ENCODE measurements around the gene YIPF2. TPM values are rescaled to one million over a fixed set of nuclear protein-coding genes. Genes with fewer than 3 reads are reported as not detected.

Gene YIPF2
- polyA plus RNA-seq = 3.1 and 6.1 TPM in 2 replicates

DNA sequence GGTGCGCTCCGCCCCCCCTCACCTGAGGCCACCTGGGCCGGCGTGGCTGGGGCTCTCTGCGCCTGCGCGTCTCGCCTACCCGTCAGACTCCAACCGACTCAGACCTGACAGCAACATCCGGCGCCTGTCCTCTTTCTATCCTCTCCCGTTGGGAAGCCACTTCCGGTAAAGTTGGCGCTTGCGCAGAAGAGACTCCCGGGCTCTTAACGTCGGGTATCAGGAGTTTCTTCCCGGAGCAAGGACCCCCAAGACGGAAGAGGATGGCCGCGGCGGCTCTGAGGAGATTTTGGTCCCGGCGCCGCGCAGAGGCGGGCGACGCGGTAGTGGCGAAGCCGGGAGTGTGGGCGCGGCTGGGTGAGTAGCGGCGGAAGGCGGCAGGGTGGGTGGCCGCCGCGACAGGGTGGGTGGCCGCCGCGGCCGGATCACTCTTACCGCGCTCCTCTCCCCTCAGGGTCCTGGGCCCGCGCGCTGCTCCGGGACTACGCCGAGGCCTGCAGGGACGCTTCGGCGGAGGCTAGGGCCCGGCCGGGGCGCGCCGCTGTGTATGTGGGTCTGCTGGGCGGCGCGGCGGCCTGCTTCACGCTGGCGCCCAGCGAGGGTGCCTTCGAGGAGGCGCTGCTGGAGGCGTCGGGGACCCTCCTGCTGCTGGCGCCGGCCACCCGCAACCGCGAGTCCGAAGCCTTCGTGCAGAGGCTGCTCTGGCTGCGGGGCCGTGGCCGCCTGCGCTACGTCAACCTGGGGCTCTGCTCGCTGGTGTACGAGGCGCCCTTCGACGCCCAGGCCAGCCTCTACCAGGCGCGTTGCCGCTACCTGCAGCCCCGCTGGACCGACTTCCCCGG is at the start of gene YIPF2, which contains the start of gene TIMM29:
Gene YIPF2, minus strand, starts transcription at position 77 of the 839 bp plus-strand sequence. CDS start 229 bp downstream, outside the sequence.
Gene TIMM29, plus strand, starts transcription at position 249 of the 839 bp plus-strand sequence. Its CDS starts 12 bp downstream, at position 261.

DNA sequence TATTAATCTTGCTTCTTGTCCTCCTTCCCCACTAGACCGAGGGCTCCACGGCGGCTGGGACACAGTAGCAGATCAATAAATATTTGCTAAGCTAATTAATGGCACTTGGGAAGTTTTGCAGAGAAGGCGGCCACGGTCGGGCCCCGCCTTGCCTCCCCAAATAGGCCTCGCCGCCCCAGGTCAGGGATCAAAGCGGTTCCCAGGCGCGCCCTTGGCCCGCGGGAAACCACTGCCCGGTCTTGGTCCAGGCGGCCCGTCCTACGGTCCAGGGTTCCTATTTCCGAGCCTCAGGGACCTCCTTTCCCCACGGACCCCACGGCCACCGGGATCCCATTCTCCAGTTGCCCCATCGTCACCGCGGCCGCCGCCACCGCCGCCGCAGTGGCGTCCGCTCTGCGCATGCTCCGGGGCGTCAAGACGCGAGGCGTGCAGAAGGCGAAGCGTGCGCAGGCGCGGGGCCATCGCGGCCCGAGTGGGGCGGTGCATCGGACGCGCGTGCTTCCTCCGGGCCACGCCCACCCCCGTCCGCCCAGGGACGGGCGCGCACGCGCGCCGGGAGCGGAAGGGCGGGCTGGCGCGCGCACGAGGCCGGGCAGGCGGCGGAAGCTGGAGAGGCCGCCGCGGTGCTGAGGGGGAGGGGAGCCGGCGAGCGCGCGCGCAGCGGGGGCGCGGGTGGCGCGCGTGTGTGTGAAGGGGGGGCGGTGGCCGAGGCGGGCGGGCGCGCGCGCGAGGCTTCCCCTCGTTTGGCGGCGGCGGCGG is 32.1 kb upstream of the YIPF2 start, which contains the start of gene SMARCA4:
Gene SMARCA4, plus strand, starts transcription at position 717 of the 759 bp plus-strand sequence. CDS start 23,122 bp downstream, outside the sequence.

Other genes with a start within 250 kb of the YIPF2 start
- 2.2 and 3.9 TPM in 2 replicates for gene QTRT1, start 227.2 kb downstream of the YIPF2 start, polyA plus RNA-seq
- 0.52 and 0.94 TPM in 2 replicates for gene DNM2, start 210.6 kb downstream of the YIPF2 start, polyA plus RNA-seq
- 1.1 and 4.8 TPM in 2 replicates for gene TMED1, start 92.4 kb downstream of the YIPF2 start, polyA plus RNA-seq
- gene C19orf38, start 80.2 kb downstream of the YIPF2 start, polyA plus RNA-seq = not detected in 2 replicates
- 0.26 and 0.53 TPM in 2 replicates for gene CARM1, start 57.1 kb downstream of the YIPF2 start, polyA plus RNA-seq
- 4.7 and 6.4 TPM in 2 replicates for gene TIMM29, start 172 bp upstream of the YIPF2 start, polyA plus RNA-seq
- 43.2 and 62.3 TPM in 2 replicates for gene SMARCA4, start 32.4 kb upstream of the YIPF2 start, polyA plus RNA-seq
- 0.13 and 4.0 TPM in 2 replicates for gene LDLR, start 160.8 kb upstream of the YIPF2 start, polyA plus RNA-seq
- gene SPC24, start 227.1 kb upstream of the YIPF2 start, polyA plus RNA-seq = 1.0 TPM in 1 of 2 replicates, not detected in the other